HepG2 (cell line): Measurements from ENCODE around the gene C20orf204. TPM values are rescaled to one million over a fixed set of nuclear protein-coding genes. Genes with fewer than 3 reads are reported as not detected.

Experiments used
- ATAC-seq: fragments of 200-7000 bp; cut with Tn5 transposase; 3 replicates; pipeline ENCODE4 v1.9.1; 2020; ENCODE audit warnings: mild to moderate bottlenecking, moderate library complexity
- BruUV-seq: library from RNA; stranded (reverse); fragments of 400-500 nt; replicated peaks from 2 replicates; lab custom pipeline; 2021; lab: Mats Ljungman, UMichigan
- CTCF ChIA-PET: fragments of 300-600 bp; formaldehyde crosslinking; extraction: SDS; loops from one replicate; lab custom pipeline; 2021; ENCODE audit warnings: low total read pairs, inconsistent platforms, low intra/inter-chr PET ratio; lab: Yijun Ruan, JAX
- POLR2A ChIA-PET: fragments of 350-600 bp; sonication (Branson Sonifier 250); formaldehyde crosslinking; loops from one replicate; lab custom pipeline; 2020; ENCODE audit warnings: antibody characterized with exemption, inconsistent platforms; lab: Yijun Ruan, JAX
- DNase-seq: peaks from one replicate; pipeline ENCODE4 v3.0.0-alpha.2; 2015; ENCODE audit warnings: low spot score
- FAIRE-seq: peaks from 3 replicates; lab custom pipeline; 2011; peaks lifted over from hg19 to GRCh38; lab: Jason Lieb, UNC
- H2AFZ ChIP-seq: one replicate; pipeline ENCODE4 v1.6.1; 2011; ENCODE audit warnings: low read length, inconsistent platforms
- H3K27ac ChIP-seq: fragments of 300-600 bp; 3 replicates; pipeline ENCODE4 v1.8.0; 2011; ENCODE audit warnings: mixed run types, mild to moderate bottlenecking, mixed read lengths, low read length, inconsistent platforms; ENCODE audit not compliant: insufficient read depth; ENCODE audit errors: extremely low read length
- H3K27me3 ChIP-seq, 2 experiments: fragments of 200-600 bp in 1 of 2; 2 replicates in 1 of 2; 3 replicates in 1 of 2; pipeline versions ENCODE4 v1.6.0 to v1.8.0; 2011; ENCODE audit warnings: low read length in 2 of 2, mild to moderate bottlenecking in 2 of 2, moderate library complexity in 2 of 2, inconsistent platforms in 1 of 2; ENCODE audit not compliant: insufficient read depth in 2 of 2, control insufficient read depth in 1 of 2
- H3K36me3 ChIP-seq, 2 experiments: fragments of 200-600 bp in 1 of 2; replicated peaks in 1 of 2; 2 replicates in 1 of 2; 3 replicates in 1 of 2; pipeline versions ENCODE4 v1.5.1 to v1.8.0; 2011; ENCODE audit warnings: low read length in 2 of 2, inconsistent platforms in 1 of 2; ENCODE audit not compliant: insufficient read depth in 2 of 2, control insufficient read depth in 1 of 2
- H3K4me1 ChIP-seq: 2 replicates; pipeline ENCODE4 v1.5.1; 2012; ENCODE audit warnings: low read length, inconsistent platforms; ENCODE audit not compliant: insufficient read depth
- H3K4me2 ChIP-seq: 2 replicates; pipeline ENCODE4 v1.6.0; 2011; ENCODE audit warnings: low read depth, low read length, inconsistent platforms
- H3K4me3 ChIP-seq, 3 experiments: fragments of 200-600 bp in 1 of 3; sonication (generic), shearing (Covaris generic) in 1 of 3; replicated peaks in 1 of 3; 2 replicates each; pipeline ENCODE4 v1.5.1; 2011 to 2016; ENCODE audit warnings: low read length in 3 of 3, inconsistent platforms in 2 of 3, low read depth in 2 of 3, mild to moderate bottlenecking in 2 of 3, control low read depth in 1 of 3, mixed read lengths in 1 of 3; ENCODE audit not compliant: insufficient read depth in 1 of 3
- H3K79me2 ChIP-seq: one replicate; pipeline ENCODE4 v1.6.1; 2011; ENCODE audit warnings: low read length, inconsistent platforms; ENCODE audit not compliant: insufficient read depth
- H3K9ac ChIP-seq: 2 replicates; pipeline ENCODE4 v1.6.0; 2011; ENCODE audit warnings: mild to moderate bottlenecking, low read depth, low read length, inconsistent platforms; ENCODE audit not compliant: insufficient read depth
- H3K9me3 ChIP-seq: 2 replicates; pipeline ENCODE4 v1.5.1; 2012; ENCODE audit warnings: mild to moderate bottlenecking, low read length
- H4K20me1 ChIP-seq: 2 replicates; pipeline ENCODE4 v1.6.0; 2011; ENCODE audit warnings: inconsistent platforms, mild to moderate bottlenecking, low read length, moderate library complexity; ENCODE audit not compliant: insufficient read depth
- ELF4 ChIP-seq: sonication (generic); formaldehyde crosslinking; IDR thresholded peaks from 2 replicates; pipeline ENCODE4 v1.5.0; 2020; ENCODE audit warnings: missing genetic modification reagents, mild to moderate bottlenecking, moderate library complexity, borderline replicate concordance
- HDAC2 ChIP-seq: sonication (generic); formaldehyde crosslinking; IDR thresholded peaks from 2 replicates; pipeline ENCODE4 v1.4.0; 2020; ENCODE audit warnings: missing genetic modification reagents
- HOXA9 ChIP-seq: sonication (generic); formaldehyde crosslinking; IDR thresholded peaks from 2 replicates; pipeline ENCODE4 v1.8.1; 2022; ENCODE audit warnings: missing genetic modification reagents, mild to moderate bottlenecking, moderate library complexity, borderline replicate concordance
- KDM2A ChIP-seq: sonication (generic); formaldehyde crosslinking; IDR thresholded peaks from 2 replicates; pipeline ENCODE4 v1.4.0; 2020; ENCODE audit warnings: low read depth, missing genetic modification reagents, borderline replicate concordance
- POLR2A ChIP-seq, 2 experiments: IDR thresholded peaks; 2 replicates each; pipeline ENCODE4 v1.6.1; 2011; ENCODE audit warnings: low read depth in 2 of 2, low read length in 2 of 2, mild to moderate bottlenecking in 1 of 2, moderate library complexity in 1 of 2; ENCODE audit not compliant: insufficient read depth in 1 of 2
- SMC3 ChIP-seq: IDR thresholded peaks from 2 replicates; pipeline ENCODE4 v1.6.1; 2011; ENCODE audit warnings: low read length, improper control_type of control experiment
- SP5 ChIP-seq: IDR thresholded peaks from 2 replicates; pipeline ENCODE4 v1.6.1; 2016; ENCODE audit warnings: low read depth, borderline replicate concordance
- TAF1 ChIP-seq: sonication (generic); formaldehyde crosslinking; IDR thresholded peaks from 2 replicates; pipeline ENCODE4 v1.4.0; 2020; ENCODE audit warnings: missing genetic modification reagents
- U2AF1 ChIP-seq: fragments of 200-400 bp; formaldehyde crosslinking; optimal IDR thresholded peaks from 2 replicates; pipeline ENCODE3; 2017; ENCODE audit warnings: mild to moderate bottlenecking, low read depth, low read length
- ZFY ChIP-seq: sonication (generic); formaldehyde crosslinking; IDR thresholded peaks from 2 replicates; pipeline ENCODE4 v1.4.0; 2020; ENCODE audit warnings: missing genetic modification reagents
- WGBS: methylation state at CpG from one replicate; pipeline ENCODE4 v1.1.6; 2017; ENCODE audit warnings: low lambda C conversion rate; 5-methylcytosine and 5-hydroxymethylcytosine counted together
- in situ Hi-C: cut with HindIII; loops from 2 replicates; pipeline ENCODE4 v1.10.0; 2017; ENCODE audit warnings: low pct_unique_long_range_greater_than_20kb; ENCODE audit not compliant: extremely low pct_ligation_motif_present
- intact Hi-C: fragments of 100-400 bp; cut with micrococcal nuclease; formaldehyde crosslinking; loops from one replicate; pipeline ENCODE4 v1.10.0; 2022; ENCODE audit not compliant: unreplicated experiment
- polyA plus RNA-seq, 8 experiments: library from polyadenylated mRNA; depleted of rRNA in 3 of 8; stranded (reverse) in 7 of 8; unstranded in 1 of 8; fragments of >200 nt; fragmentation: Illumina TruSeq in 4 of 8; extraction: Trizol in 4 of 8; gene quantifications; 2 replicates each; pipeline versions ENCODE4 v1.2.1 to v1.2.3, GENCODE V29; 2011 to 2016; ENCODE audit warnings: low read depth in 4 of 8, missing spikeins in 1 of 8, mixed read lengths in 1 of 8; ENCODE audit not compliant: insufficient read depth in 1 of 8
- total RNA-seq, 5 experiments: library from RNA; depleted of rRNA; stranded (reverse); fragments of >200 nt; fragmentation: Illumina TruSeq; extraction: Trizol; gene quantifications; 2 replicates each; pipeline ENCODE4 v1.2.3, GENCODE V29; 2016; ENCODE audit warnings: low read depth in 1 of 5
- TF ChIP-seq, protein P1 (sequence below): IDR thresholded peaks from 2 replicates; pipeline ENCODE4 v1.6.1; 2016; ENCODE audit warnings: missing compliant biosample characterization, missing genetic modification reagents, borderline replicate concordance
- TF ChIP-seq, protein P2 (sequence below): IDR thresholded peaks from 2 replicates; pipeline ENCODE4 v1.6.1; 2012; ENCODE audit warnings: inconsistent platforms
- TF ChIP-seq, protein P3 (sequence below): sonication (generic); formaldehyde crosslinking; IDR thresholded peaks from 2 replicates; pipeline ENCODE4 v1.9.0; 2021; ENCODE audit warnings: mild to moderate bottlenecking, missing genetic modification reagents
- TF ChIP-seq, protein P4 (sequence below): sonication (generic); formaldehyde crosslinking; conservative IDR thresholded peaks from 2 replicates; pipeline ENCODE4 v1.8.0; 2022; ENCODE audit warnings: mild to moderate bottlenecking, moderate library complexity, missing genetic modification reagents

Gene C20orf204
- total and polyA plus RNA-seq, 2 of the 13 experiments (the other 11 are each of a cell fraction or from before 2014, with no cell fraction given), result 22.1 to 80.0 TPM

DNA sequence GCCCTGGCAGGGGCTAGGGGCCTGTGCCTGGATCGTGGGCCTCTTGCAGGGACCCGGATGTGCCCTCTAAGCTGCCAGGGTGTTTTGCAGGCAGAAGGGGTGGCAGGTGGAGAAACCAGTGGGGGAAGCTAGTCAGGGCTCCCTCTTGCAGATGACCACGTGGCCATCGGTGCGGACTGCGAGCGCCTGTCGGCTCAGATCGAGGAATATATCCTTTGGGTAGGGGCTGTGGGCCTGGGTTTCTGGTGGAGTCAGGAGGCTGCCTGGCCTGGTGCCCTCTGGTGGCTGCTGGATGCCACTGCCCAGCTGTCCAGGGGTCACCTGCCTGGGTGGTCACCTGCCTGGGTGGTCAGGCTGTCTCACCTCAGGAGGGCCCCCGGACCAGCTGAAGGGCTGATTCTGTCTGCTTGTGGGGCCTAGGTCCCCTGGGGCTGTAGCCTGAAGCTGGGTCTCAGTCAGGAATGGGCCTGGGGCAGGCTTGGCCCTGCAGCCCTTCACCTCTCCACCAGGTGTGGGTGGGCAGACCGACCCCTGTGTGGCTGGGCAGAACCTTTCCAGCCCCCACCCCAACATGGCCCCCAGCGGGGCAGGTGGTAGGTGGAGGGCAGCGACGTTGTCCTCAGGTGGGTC, 33.7 kb downstream of the C20orf204 start:
- ChIA-PET POLR2A (interaction anchor here (0.7 to 1.9 kb wide), 3 partner anchors 10 to 89 kb away, joined by 3 to 8 read pairs (median 3); partner anchors contain the start of genes OPRL1 and PRPF6), CTCF (interaction anchor here (1.1 to 1.6 kb wide), 5 partner anchors 15 to 532 kb away, joined by 3 to 13 read pairs (median 4); partner anchors contain the start of gene PTK6)
- H3K4me3 ChIP-seq, result peak overlapping the region in 1 of 3 experiments; percentile 11; a peak in 1 of 6 replicates
- peak; percentile 62 for DNase-seq
- no peaks in the 10 kb centered on the region for H3K36me3 ChIP-seq
- no peaks in the 10 kb centered on the region for H3K9me3 ChIP-seq
- H3K27me3 ChIP-seq, result peaks cover 3 to 11% of the 10 kb centered on the region in 2 experiments; a peak in 2 of 5 replicates
- no TSS peak for BruUV-seq
- peaks cover 37% of the 10 kb centered on the region for H3K4me1 ChIP-seq
- in situ Hi-C loops (no loop called here), intact Hi-C loops (loop anchor here (2.0 kb wide), 1 partner anchor 15 kb away; no protein-coding TSS in a partner anchor)
- FAIRE-seq, result peak; percentile 90
- ATAC-seq, result peak; percentile 67
- H3K79me2 ChIP-seq, result no peaks in the 10 kb centered on the region
- no peak overlapping the region for H2AFZ ChIP-seq
- H3K4me2 ChIP-seq, result peak overlapping the region; percentile 48
- 31% methylated on average over 6 of the region's 14 CpGs for WGBS
- no peak overlapping the region for H3K27ac ChIP-seq
- no peaks in the 10 kb centered on the region for H4K20me1 ChIP-seq
- H3K9ac ChIP-seq, result no peak overlapping the region
- TF ChIP-seq TAF1 (CRISPR knock-in tag) (peak; percentile 30; the same call in 1 of the 2 replicates), SMC3 (peak; percentile 45; the same call in 1 of the 2 replicates), SP5 (CRISPR knock-in tag) (no peak), ELF4 (CRISPR knock-in tag) (no peak), ZFY (CRISPR knock-in tag) (peak; percentile 52; the same call in 1 of the 2 replicates), HOXA9 (CRISPR knock-in tag) (no peak), HDAC2 (CRISPR knock-in tag) (0 out of 2 replicates have a peak, but pooled peaks have one; percentile 14), U2AF1 (peak; percentile 90), KDM2A (CRISPR knock-in tag) (peak; percentile 68; the same call in 1 of the 2 replicates), POLR2A (IDR thresholded peaks at IDR 0.05; ENCODE audit: insufficient read depth in 1 of 2, low read depth in 2 of 2, low read length in 2 of 2) (0 out of 4 replicates have a peak, but pooled peaks of 1 of the 2 experiments have one; percentile 17)
- TF ChIP-seq, protein P1, sequence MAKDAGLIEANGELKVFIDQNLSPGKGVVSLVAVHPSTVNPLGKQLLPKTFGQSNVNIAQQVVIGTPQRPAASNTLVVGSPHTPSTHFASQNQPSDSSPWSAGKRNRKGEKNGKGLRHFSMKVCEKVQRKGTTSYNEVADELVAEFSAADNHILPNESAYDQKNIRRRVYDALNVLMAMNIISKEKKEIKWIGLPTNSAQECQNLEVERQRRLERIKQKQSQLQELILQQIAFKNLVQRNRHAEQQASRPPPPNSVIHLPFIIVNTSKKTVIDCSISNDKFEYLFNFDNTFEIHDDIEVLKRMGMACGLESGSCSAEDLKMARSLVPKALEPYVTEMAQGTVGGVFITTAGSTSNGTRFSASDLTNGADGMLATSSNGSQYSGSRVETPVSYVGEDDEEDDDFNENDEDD (CRISPR knock-in tag), result no peak
- TF ChIP-seq, protein P2, sequence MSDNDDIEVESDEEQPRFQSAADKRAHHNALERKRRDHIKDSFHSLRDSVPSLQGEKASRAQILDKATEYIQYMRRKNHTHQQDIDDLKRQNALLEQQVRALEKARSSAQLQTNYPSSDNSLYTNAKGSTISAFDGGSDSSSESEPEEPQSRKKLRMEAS, result peak; percentile 74
- TF ChIP-seq, protein P3, sequence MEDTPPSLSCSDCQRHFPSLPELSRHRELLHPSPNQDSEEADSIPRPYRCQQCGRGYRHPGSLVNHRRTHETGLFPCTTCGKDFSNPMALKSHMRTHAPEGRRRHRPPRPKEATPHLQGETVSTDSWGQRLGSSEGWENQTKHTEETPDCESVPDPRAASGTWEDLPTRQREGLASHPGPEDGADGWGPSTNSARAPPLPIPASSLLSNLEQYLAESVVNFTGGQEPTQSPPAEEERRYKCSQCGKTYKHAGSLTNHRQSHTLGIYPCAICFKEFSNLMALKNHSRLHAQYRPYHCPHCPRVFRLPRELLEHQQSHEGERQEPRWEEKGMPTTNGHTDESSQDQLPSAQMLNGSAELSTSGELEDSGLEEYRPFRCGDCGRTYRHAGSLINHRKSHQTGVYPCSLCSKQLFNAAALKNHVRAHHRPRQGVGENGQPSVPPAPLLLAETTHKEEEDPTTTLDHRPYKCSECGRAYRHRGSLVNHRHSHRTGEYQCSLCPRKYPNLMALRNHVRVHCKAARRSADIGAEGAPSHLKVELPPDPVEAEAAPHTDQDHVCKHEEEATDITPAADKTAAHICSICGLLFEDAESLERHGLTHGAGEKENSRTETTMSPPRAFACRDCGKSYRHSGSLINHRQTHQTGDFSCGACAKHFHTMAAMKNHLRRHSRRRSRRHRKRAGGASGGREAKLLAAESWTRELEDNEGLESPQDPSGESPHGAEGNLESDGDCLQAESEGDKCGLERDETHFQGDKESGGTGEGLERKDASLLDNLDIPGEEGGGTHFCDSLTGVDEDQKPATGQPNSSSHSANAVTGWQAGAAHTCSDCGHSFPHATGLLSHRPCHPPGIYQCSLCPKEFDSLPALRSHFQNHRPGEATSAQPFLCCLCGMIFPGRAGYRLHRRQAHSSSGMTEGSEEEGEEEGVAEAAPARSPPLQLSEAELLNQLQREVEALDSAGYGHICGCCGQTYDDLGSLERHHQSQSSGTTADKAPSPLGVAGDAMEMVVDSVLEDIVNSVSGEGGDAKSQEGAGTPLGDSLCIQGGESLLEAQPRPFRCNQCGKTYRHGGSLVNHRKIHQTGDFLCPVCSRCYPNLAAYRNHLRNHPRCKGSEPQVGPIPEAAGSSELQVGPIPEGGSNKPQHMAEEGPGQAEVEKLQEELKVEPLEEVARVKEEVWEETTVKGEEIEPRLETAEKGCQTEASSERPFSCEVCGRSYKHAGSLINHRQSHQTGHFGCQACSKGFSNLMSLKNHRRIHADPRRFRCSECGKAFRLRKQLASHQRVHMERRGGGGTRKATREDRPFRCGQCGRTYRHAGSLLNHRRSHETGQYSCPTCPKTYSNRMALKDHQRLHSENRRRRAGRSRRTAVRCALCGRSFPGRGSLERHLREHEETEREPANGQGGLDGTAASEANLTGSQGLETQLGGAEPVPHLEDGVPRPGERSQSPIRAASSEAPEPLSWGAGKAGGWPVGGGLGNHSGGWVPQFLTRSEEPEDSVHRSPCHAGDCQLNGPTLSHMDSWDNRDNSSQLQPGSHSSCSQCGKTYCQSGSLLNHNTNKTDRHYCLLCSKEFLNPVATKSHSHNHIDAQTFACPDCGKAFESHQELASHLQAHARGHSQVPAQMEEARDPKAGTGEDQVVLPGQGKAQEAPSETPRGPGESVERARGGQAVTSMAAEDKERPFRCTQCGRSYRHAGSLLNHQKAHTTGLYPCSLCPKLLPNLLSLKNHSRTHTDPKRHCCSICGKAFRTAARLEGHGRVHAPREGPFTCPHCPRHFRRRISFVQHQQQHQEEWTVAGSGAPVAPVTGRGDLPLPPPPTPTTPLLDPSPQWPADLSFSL, result no peak
- TF ChIP-seq, protein P4, sequence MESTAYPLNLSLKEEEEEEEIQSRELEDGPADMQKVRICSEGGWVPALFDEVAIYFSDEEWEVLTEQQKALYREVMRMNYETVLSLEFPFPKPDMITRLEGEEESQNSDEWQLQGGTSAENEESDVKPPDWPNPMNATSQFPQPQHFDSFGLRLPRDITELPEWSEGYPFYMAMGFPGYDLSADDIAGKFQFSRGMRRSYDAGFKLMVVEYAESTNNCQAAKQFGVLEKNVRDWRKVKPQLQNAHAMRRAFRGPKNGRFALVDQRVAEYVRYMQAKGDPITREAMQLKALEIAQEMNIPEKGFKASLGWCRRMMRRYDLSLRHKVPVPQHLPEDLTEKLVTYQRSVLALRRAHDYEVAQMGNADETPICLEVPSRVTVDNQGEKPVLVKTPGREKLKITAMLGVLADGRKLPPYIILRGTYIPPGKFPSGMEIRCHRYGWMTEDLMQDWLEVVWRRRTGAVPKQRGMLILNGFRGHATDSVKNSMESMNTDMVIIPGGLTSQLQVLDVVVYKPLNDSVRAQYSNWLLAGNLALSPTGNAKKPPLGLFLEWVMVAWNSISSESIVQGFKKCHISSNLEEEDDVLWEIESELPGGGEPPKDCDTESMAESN (CRISPR knock-in tag), result no peak
